ENCODE results near the gene NPAS3.

DNA sequence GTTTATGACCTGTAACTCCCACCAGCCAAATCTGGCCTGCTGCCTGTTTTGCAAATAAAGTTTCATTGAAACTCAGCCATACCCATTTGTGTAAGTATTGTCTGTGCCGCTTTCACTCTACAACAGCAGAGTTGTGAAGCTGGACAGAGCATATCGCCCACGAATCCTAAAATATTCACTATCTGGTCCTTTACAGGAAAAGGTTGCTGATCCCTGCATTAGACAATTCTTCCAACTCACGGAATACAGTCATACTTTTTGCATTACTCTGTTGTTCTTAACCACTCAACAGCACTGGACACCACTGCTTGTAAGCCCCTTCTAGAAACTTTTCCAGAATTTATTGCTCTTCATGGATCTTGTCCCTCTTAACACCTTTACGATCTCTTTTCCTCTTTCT is 576.8 kb downstream of the NPAS3 start:
- TF ChIP-seq, protein P1, sequence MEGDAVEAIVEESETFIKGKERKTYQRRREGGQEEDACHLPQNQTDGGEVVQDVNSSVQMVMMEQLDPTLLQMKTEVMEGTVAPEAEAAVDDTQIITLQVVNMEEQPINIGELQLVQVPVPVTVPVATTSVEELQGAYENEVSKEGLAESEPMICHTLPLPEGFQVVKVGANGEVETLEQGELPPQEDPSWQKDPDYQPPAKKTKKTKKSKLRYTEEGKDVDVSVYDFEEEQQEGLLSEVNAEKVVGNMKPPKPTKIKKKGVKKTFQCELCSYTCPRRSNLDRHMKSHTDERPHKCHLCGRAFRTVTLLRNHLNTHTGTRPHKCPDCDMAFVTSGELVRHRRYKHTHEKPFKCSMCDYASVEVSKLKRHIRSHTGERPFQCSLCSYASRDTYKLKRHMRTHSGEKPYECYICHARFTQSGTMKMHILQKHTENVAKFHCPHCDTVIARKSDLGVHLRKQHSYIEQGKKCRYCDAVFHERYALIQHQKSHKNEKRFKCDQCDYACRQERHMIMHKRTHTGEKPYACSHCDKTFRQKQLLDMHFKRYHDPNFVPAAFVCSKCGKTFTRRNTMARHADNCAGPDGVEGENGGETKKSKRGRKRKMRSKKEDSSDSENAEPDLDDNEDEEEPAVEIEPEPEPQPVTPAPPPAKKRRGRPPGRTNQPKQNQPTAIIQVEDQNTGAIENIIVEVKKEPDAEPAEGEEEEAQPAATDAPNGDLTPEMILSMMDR (conservative IDR thresholded peaks at IDR 0.05; ENCODE audit: low read length) = no peak
- no peak for TF ChIP-seq EZH2phosphoT487 (IDR thresholded peaks at IDR 0.05; ENCODE audit: borderline replicate concordance, low read depth, low read length)
